Peyer's patch (tissue), 4 donors: ENCODE data around the gene MAP2.

ENCODE experiments used
- CTCF ChIP-seq, 6 experiments: fragments of 450-650 bp in 4 of 6; fragments of 200-600 bp in 2 of 6; sonication (generic) in 1 of 6; IDR thresholded peaks; one replicate each; pipeline ENCODE4 v1.5.1; 2017 to 2019; ENCODE audit warnings: antibody characterized with exemption in 6 of 6, mild to moderate bottlenecking in 3 of 6, moderate library complexity in 1 of 6
- POLR2A ChIP-seq, 2 donors: fragments of 450-650 bp; IDR thresholded peaks; one replicate each; pipeline ENCODE4 v1.5.1; 2017; ENCODE audit warnings: antibody characterized with exemption in 2 of 2, mild to moderate bottlenecking in 2 of 2, moderate library complexity in 2 of 2

GRCh38 chr2:209719034-209719433, 295.2 kb downstream of the MAP2 start:
- TF ChIP-seq CTCF (IDR thresholded peaks at IDR 0.05): no peak
- no peak for TF ChIP-seq POLR2A (IDR thresholded peaks at IDR 0.05)
